Cerebellar cortex (tissue), 1 donor: ENCODE data around the gene CABLES2.

Experiments
- DNase-seq: peaks from one replicate; pipeline ENCODE4 v3.0.0-alpha.2; 2015; ENCODE audit warnings: low spot score

Gene CABLES2

GRCh38 chr20:62404112-62404665 is 2.9 kb downstream of the CABLES2 start:
- no peak for DNase-seq

- DNase-seq = no peak
Measured at GRCh38 chr20:62403331-62403730, 3.8 kb downstream of the CABLES2 start.

DNA sequence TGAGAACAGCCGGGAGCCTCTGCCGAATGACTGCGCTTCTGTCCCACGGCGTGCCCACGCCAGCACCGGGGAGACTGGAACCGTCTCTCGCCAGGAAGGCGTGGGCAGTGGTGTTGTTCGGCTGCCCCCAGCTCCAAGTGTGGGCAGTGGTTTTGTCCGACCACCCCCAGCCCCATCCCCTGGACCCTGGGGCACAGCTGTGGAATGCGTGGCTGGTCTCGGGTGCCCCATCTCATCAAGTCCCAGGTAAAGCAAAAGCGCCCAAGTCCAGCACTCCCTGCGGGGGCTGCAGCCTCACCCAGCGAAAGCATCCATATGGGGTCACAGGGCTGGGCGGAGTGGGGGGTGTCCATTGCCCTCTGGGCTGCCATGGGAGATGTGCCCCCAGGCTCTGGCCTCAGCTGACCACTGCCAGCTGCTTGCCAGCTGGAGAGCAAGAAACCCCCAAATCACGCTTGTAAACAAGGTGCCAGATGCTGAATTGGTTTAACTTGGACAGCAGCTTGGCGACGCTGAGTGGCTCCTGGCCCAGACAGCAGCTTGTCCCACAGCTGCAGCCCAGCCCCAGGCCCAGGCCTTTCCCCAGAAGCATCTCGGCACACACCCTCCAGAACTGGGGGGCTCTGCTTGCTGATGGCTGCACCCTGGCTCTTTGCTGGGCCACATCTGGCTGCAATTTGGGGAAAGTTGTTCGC is 4.5 kb downstream of the CABLES2 start:
- DNase-seq = no peak

DNA sequence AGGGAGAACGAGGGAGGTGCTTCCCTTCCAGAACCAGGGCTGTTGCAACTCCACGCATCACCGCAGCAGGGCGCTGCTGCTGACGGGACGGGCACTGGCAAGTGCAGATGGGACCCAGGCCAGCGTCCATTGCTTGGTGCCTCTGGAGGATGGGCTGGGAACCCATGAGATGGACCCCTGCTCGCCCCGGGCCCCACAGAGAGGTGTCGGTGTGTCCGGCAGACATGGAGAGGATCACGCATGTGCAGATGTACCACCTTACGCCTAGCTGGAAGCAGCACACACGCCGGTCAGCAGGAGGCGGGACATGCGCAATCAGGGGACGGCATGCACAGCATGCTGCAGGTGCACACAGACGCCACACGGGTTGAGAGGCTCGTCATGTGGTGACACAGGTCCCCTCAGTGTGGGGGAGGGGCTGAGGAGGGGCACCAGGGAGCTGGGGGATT is 5.7 kb downstream of the CABLES2 start:
- DNase-seq = no peak

GRCh38 chr20:62400541-62400940 is 6.5 kb downstream of the CABLES2 start:
- no peak for DNase-seq

GRCh38 chr20:62400021-62400420 is 7.1 kb downstream of the CABLES2 start:
- no peak for DNase-seq

GRCh38 chr20:62398120-62398821 is 8.8 kb downstream of the CABLES2 start:
- no peak for DNase-seq

GRCh38 chr20:62396367-62397239 is 10.5 kb downstream of the CABLES2 start:
- no peak for DNase-seq

GRCh38 chr20:62395311-62396242 is 11.5 kb downstream of the CABLES2 start:
- no peak for DNase-seq

DNA sequence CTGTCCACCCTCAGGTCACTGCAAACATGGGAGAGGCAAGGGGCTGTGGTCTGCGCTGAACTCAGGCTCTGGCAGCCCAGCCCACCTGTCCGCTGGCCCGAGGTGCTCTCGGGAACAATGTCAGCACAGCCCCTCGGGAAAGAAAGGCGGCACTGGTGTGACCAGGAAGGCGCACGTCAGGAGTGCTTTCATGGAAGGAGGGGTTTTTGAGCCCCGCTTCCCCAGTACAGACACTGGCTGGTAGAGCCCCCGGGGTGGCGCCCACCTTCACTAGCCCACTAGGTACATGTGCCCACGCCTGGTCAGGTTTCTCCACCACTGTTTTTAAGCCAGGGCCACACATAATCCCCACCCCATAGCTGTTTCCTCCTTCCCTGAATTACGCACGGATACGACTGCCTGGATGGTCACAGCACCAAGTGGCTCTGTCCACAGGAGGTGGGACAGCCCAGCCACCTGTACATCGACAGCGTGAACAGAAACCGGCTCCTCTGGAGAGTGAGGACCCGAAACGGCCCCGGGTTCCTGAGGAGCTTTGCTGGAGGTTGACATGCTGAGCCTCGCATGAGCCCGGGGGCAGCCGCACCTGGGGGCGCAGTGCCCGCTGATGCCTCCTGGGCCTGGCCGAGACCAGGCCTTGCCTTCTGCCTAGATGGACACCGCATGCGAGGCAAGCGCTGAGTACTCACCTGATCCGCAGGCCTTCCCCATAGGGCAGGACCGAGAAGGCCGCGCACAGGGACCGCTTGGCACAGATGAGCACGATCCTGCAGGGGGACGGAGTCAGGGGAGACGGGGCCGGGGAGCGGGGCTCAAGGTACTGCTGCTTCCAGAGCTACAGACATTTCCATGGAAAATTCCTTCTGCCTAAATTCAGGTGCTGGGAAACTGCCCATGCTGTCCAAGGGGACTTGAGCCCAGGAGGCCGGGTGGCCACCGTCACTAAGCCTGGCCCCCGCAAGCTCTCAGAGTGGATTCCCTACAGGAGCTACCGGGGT is 12.5 kb downstream of the CABLES2 start:
- no peak for DNase-seq

DNA sequence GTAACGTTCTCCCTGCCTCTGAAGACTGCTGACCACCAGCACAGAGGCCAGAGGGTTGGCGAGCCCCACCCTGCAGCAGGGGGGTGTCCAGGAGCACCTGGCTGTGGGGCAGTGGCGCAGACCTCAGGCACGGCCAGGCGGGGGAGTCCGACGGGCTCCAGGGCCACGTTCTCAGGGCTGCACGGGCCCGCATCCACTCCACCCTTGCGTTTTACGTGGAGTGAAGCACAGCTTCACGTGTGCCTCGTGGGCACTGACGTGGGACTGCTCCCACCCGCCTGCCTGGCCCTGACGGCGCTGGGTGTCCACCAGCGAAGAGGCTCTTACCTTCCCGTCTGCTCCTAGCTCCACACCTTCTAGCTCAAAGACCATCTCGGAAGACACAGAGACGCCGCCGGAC is 13.3 kb downstream of the CABLES2 start:
- no peak for DNase-seq

GRCh38 chr20:62393335-62393665 is 13.8 kb downstream of the CABLES2 start:
- DNase-seq = no peak

- no peak for DNase-seq
Measured at GRCh38 chr20:62392621-62393334, 14.3 kb downstream of the CABLES2 start.

GRCh38 chr20:62392077-62392418 is 15.0 kb downstream of the CABLES2 start:
- no peak for DNase-seq

DNA sequence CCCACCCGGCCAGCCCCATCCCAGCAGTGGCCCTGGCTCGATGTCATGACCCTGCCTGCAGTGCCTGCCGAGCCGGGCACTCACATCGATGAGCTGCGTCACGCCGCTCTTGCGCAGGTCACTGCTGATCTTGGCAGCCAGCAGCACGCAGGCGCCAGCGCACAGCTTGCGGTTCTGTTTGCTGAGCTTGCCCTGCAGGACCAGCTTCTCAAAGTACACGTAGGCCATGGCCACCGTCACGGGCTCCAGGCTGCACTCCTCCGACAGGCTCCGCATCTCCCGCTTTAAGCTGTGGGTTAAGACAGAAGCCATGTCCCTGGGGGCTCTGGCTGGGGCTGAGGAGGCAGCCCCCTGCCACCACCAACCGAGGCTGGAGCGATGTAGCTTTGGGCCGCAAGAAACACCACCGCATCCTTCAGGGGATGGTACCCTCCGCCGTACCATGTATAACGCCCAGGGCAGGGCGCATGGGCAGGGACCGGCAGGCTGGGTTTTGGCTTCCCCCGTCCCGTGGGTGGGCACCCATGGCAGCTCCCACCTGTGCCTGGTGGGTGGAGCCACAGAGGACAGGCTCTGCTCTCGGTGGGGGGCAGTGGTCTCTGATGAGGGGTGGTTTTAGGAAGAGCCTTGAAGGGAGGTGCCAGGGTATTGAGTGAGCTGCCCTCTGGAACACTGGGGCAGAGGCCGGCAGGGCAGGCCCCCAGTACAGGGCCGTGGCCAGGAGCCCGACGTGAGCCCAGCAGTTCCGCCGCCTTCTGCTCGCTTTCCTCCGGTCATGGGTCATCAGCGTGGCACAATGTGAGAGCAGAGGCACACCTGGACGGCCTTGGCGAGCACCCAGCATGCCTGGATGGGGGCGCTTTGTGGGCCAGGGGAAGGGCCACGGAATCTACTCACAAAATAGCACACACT is 15.7 kb downstream of the CABLES2 start:
- DNase-seq = peak; percentile 84

DNA sequence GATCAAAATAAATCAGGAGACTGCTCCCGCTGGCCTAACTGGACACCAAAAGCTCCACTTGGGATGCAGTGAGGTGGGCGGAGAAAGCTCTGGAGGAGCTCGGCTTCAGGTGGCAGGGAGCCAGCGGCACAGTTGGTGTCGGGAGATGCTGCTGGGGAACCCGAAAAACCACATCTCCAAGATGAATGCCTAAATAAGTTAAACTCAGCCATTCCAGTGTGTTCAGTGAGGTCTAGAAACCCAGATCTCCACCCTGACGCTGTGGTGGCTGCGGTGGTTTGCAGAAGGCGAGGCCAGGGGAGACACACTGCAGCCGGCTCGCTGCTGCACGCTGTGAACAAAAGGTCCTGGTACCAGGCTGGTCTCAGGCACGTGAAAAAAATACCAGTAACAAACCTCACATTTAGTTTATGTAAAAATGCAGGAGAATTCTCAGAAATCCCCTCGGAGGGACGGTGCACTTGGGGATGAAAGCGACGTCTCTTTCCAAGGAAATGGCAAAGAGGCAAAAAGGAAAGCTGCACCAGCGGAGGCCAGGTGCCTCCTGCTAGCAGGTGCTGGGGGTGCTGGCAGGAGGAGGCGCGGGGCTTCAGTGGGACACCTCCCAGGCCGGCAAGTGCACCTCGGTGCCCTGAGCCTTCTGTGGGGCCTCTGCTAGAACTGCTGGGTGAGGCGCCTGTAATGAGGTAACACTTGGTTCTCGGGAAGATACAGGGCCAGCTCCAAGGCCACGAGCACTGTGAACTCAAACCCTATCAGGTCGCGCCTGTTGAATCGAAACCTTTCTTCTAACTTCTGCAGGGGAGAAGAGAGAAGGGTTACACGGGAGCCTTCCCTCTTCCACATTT is 16.5 kb downstream of the CABLES2 start:
- DNase-seq = peak; percentile 50

DNA sequence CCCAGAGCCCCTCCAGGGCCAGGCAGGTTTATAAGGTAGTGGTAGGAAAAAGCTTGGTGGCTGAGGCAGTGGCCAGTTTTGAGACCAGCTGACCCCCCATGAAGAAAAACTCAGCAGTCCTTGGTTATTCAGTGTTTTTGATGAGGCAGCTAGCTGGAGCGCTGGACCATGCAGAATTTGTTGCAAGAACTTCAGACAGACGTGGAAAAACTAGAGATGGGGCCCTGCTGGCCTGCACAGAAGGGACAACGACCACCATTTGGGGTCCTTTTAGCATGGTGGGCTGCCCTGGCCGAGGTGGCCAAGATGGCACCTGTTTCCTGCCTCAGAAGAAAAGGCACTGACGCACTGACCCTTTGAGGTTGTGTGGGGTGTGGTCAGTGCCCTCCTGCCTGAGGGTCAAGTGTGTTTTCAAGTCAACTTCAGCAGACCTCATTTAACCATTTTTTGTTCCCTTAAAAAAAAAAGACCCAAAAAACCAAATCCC is 17.4 kb downstream of the CABLES2 start:
- DNase-seq = no peak
